IPS-NIHi7 (cell line): ENCODE data around the gene PDGFA.

Source experiments
- DNase-seq: peaks from one replicate; pipeline ENCODE4 v3.0.0; 2012; ENCODE audit warnings: mixed read lengths; ENCODE audit errors: extremely low spot score

PDGFA gene

GRCh38 chr7:505171-505570 is 14.5 kb downstream of the PDGFA start:
- DNase-seq, result no peak

- DNase-seq, result no peak
These were observed 15.2 kb downstream of the PDGFA start for GRCh38 chr7:504221-505111.

DNA sequence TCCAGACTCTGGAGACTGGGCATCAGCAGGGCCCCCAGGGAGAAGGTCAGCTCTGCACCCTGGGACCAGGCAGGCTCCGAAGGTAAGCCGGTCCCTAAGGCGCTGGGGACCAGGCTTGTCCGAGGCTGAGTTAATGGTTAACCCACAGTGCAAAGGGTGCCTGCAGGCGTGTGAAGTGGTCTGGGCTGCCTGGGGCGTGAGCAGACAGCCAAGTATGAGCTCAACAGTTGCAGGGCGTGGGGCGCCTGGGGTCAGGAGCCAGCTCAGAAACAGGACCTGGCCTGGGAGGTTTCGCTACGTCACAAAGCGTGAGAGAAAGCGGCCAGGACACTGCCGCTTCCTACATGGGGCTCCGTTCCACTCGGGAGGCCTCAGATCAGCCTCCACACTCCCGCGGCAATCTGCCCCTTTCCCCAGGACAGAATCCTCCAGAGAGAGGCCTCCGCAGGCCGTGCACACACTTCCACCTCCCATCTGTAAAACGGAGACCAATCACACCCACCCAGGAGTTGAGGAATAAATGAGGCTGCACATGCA is 16.0 kb downstream of the PDGFA start:
- no peak for DNase-seq

- no peak for DNase-seq
These were observed 17.4 kb downstream of the PDGFA start for GRCh38 chr7:502296-502695.

GRCh38 chr7:501526-501925 is 18.1 kb downstream of the PDGFA start:
- no peak for DNase-seq

DNA sequence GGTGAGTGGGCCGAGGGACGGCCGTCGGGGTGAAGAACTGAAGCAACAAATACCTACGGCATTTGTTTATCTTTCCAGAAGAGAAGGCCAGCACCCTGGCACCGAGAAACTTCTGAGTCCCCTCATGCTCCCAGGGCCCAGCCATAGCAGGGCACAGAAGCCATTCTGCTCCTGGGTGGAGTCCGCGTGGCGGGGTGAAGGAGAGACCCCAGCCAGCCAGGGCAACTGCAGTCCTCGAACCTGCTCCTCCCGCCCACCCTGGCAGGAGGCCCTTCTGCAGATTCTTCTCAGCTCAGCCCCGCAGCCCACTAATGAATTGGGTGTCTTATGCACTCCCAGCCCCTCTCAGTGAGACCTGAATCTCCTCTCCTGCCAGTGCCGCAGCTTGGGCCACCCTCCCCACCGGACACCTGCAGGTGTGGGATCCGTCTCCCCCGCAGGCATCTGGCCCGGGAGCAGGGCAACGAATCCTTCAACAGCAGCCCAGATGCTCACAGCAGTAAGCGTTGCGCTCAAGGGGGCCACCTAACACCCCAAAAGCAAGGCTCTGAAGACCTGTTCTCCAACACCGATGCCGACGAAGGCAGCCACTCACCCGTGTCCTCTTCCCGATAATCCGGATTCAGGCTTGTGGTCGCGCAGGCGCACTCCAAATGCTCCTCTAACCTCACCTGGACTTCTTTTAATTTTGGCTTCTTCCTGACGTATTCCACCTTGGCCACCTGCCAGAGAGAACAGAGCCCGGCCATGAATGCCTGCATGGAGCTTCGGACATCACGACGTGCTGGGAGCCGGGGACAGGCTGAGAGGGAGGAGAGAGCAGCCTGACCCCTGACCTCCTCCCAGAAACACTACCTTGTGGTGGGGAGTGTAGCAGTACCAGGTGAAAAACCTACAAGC is 18.9 kb downstream of the PDGFA start:
- no peak for DNase-seq

DNA sequence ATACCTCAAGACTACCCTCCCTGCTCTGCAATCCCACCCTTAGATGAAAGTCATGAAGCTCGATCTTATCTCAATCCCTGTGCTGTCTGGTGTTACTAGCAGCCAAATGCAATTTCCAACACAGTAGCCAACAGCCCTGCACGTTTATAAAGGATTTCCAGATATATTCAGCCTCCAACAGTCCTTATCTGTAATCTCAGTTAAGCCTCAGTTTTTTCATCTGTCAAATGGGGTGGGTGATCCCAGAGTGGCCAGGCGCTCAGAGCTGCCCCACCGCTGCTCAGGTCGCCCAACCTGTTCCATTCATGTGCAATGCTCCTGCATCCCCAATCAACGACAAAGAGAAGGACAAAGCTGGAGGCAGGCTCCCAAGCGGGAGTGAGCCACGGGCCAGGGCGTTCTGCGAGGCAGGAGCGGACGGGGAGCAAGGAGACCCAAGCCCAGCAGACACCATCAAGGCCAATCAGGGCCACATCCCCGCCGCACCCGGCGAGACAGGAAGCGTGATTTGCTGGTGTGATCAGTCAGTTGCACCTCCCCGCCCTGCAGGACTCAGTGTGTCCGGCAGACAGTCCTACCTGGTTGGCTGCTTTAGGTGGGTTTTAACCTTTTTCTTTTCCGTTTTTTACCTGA is 19.7 kb downstream of the PDGFA start:
- no peak for DNase-seq

GRCh38 chr7:498678-499641 is 20.7 kb downstream of the PDGFA start:
- no peak for DNase-seq

- no peak for DNase-seq
These were observed 21.5 kb downstream of the PDGFA start for GRCh38 chr7:497946-498655.

DNA sequence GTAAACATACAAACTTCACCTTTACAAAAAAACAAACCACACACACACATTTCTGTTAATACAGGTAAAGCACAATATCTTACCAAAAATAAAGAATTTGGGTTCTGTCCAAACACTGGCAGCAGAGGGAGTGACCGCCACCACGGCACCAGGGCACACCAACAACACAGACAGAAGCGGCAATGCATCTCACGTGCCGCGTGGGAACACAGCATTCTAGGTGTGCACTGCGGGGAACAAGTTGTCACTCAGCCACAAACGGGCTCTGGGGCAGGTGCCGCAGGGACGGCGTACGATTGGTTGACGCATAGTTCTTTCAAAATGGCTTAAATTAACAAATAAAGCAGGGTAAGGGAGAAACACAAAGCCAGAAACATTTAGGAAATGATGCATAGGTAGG is 22.3 kb downstream of the PDGFA start:
- no peak for DNase-seq

DNA sequence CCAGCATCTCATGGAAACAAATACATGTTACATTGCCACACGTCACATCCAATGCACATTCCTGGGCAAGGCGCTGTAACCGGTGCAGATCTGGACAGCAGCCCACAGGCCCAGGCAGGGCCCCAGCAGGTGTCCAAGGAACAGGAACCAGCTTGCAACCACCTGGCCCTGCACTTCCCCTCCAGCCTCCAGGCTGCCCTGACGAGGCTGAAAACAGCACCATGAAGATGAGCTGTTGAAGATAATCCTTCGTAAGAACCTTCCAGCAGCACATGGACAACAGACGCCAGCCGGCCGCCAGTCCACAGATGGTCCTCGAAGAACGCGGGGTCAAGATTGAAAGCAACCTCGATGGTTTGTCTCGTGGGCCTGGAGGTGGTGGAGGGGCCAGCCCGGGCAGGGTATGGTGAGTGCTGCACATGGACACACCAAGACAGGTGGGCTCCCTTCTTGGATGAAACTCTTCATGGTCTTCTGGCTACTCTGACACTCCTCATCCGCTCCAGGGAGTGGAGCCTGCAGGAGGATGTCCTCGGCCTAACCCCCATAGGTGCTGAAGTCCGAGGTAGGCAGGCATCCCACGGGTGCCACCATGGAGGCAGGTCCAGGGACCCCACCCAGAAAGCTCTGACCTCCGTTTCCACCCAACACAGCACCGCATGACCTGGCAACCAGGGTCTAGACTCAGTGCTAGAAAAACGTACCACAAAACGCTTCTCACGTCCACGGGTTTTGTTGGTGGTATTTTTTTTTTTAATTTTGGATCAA is 22.9 kb downstream of the PDGFA start:
- DNase-seq, result no peak

DNA sequence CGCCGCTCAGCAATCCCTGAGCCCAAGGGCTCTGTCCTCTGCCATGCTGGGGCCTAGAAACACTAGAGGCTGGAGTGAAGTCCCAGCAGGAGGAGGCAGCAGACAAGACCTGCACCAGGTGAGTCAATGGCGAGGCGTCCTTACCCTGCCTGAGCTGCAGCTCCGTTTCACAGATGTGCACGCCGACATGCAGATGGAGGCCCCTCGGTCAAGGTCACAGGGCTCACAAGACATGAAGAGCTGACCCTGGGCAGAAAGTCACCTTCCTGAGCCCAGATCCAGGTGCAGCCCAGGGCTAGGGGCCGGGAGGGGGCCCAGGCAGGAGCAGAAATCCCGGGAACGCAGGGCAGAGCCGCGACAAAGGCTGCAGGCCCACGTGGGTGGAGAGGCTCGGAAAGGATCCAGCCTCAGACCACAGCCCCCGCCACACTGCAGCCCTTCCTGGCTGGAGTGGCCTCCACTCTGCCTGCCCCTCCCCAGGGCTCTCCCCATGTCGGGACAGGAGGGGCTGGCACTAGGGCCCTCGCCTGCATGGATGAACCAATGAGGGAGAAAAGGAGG is 23.8 kb downstream of the PDGFA start:
- DNase-seq, result no peak

DNA sequence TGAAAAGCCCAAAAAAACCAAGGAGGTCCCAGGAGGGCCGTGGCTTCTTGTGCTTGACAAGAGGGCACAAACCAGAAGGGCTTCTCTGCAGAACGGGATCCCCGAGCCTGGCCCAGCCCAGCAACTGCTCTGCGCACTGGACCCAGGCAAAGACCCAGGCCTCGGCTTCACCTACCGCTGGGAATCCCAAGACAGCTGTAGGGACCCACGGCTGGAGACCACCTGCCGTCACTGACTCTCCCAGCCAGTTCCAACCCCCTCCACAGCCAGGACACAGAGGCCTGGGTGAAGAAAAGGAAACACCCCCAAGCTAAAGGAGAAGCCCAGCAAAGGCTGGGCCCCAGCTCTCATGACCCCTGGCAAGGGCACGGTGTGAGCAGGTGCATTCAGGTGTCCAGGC is 24.3 kb downstream of the PDGFA start:
- no peak for DNase-seq

DNA sequence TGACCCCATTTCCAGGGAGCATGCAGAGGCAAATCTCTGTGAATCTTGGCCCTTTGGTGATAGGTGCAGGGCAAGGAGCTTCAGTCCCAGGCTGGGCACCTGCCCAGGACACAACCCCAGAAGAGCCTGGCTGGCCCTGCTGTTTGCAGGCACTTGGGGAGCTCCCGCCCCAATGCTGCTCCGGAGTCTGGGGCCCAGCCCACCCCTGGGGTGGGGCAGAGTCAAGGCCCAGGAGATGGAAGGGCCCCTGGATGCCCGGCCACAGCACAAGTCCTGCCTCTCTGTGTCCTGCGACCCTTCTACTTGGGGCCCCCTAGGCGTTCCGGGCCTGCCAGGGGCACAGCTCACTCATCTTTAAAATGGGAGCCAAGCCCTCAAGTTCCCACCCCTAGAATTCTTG is 24.7 kb downstream of the PDGFA start:
- no peak for DNase-seq

GRCh38 chr7:494259-494687 is 25.4 kb downstream of the PDGFA start:
- peak; percentile 79 for DNase-seq

- DNase-seq, result no peak
These were observed 25.9 kb downstream of the PDGFA start for GRCh38 chr7:493661-494251.

GRCh38 chr7:492714-493065 is 27.0 kb downstream of the PDGFA start:
- no peak for DNase-seq

DNA sequence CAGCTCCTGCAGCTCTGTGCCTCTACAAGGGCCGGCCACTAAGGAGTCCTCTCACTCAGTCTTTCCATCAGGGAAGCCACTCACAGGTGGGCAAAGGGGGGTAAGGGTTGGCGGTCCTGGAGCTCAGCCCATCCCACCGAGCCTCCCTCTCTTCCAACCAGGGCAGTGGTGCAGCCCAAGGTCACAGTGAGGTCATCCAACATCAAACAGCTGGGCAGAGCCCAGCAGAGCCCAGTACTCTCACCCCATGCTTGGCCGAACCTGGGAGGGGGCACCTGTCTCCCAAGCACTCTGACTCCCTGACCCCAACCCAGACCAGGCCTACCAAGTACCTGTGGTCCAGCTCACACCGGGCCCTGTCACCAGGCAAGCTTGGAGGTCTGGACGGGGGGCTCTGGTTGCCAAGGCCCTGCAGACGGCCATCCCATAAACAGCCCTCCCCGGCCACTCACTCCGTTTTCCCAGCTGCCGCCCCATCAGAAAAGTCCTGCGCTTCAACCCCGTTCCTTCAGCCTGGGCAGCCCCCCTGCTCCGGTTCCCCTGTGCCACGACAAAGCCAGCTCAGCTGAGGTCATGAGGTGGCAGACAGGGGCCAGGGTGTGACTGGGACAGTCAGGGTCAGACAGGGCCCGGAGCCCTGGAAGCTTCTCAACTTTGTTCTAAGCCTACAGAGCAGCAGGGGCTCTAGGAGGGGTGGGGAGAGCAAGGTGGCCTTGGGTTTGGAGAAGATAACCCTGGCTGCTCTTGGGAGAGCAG is 27.5 kb downstream of the PDGFA start:
- DNase-seq, result no peak
